Pulmonary artery endothelial cell (primary cell): ENCODE measurements around the gene TGFB1. TPM values are rescaled to one million over a fixed set of nuclear protein-coding genes. Genes with fewer than 3 reads are reported as not detected.
"Not testable (repeated sequence)": the region's sequence is repeated elsewhere in the genome, so short reads cannot be mapped to it uniquely, and the experiment has no call there.

Source experiments
- DNase-seq: peaks from one replicate; pipeline ENCODE4 v3.0.0-alpha.2; 2011; ENCODE audit warnings: low read depth, low spot score
- total RNA-seq: library from RNA; depleted of rRNA; stranded (reverse); fragments of >200 nt; gene quantifications from 2 replicates; pipeline ENCODE4 v1.2.3, GENCODE V29; 2014

Gene TGFB1
- total RNA-seq, 1 donor from 2014 or later, result 18.9 TPM

GRCh38 chr19:41371119-41371518 lies 17.4 kb upstream of the TGFB1 start:
- DNase-seq, result not testable (repeated sequence)

GRCh38 chr19:41369769-41370168 lies 16.0 kb upstream of the TGFB1 start:
- DNase-seq, result no peak

- peak; percentile 61 for DNase-seq
Measured at GRCh38 chr19:41367848-41368301, 14.2 kb upstream of the TGFB1 start.

GRCh38 chr19:41366089-41366488 lies 12.4 kb upstream of the TGFB1 start:
- no peak for DNase-seq

GRCh38 chr19:41364524-41365391 lies 11.0 kb upstream of the TGFB1 start:
- no peak for DNase-seq

- DNase-seq, result peak; percentile 92
Measured at GRCh38 chr19:41363753-41364523, 10.2 kb upstream of the TGFB1 start, which contains the start of gene B9D2. TSS of gene B9D2 (minus strand) at chr19:41364149. CDS start at chr19:41363519, 630 bp downstream.

GRCh38 chr19:41363371-41363752 lies 9.6 kb upstream of the TGFB1 start:
- no peak for DNase-seq

- DNase-seq, result no peak
Measured at GRCh38 chr19:41362143-41362847, 8.6 kb upstream of the TGFB1 start.

GRCh38 chr19:41359741-41360140 lies 6.0 kb upstream of the TGFB1 start:
- DNase-seq, result no peak

- no peak for DNase-seq
Measured at GRCh38 chr19:41357746-41358145, 4.0 kb upstream of the TGFB1 start.

- no peak for DNase-seq
Measured at GRCh38 chr19:41356984-41357739, 3.4 kb upstream of the TGFB1 start.

GRCh38 chr19:41355802-41356201 lies 2.1 kb upstream of the TGFB1 start:
- DNase-seq, result no peak

GRCh38 chr19:41355035-41355434 lies 1.3 kb upstream of the TGFB1 start:
- DNase-seq, result no peak

- no peak for DNase-seq
Measured at GRCh38 chr19:41354343-41354953, 726 bp upstream of the TGFB1 start.

- DNase-seq, result no peak
Measured at GRCh38 chr19:41352609-41353465, 885 bp downstream of the TGFB1 start.

GRCh38 chr19:41352279-41352608 lies 1.5 kb downstream of the TGFB1 start:
- DNase-seq, result no peak

- DNase-seq, result no peak
Measured at GRCh38 chr19:41351339-41352245, 2.1 kb downstream of the TGFB1 start.

- no peak for DNase-seq
Measured at GRCh38 chr19:41350735-41351338, 2.9 kb downstream of the TGFB1 start.
